ENCODE results near the gene NFATC2.

DNA sequence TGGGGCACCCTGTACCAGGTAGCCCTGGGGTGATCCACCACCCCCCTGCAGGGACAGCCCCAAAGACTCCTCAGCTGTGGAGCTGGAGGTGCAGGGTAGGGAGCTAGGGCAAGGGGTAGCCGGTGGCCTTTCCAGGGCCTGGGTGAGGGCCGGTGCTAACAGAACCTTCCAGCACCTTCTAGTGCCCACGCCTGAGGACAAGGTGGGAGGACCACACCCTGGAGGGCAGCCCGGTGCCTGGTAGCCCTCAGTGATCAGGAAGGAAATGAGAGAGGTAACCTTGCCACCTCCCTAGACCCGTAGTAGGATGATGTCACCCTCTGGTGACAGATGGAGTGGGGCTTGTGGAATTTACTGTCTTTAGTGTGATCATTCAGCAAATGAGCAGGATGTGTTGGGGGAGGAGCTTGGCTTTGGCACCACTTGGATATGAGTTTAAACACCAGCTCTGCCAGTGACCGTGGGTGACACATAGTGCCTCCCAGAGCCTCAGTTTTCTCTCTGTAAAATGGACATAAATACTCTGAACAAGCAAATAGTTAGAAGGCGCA is 187.7 kb downstream of the NFATC2 start:
- TF ChIP-seq HDGF (IDR thresholded peaks at IDR 0.05; ENCODE audit: borderline replicate concordance) (no peak), FOXK2 (IDR thresholded peaks at IDR 0.05) (no peak), SUZ12 (IDR thresholded peaks at IDR 0.05) (no peak), FOXM1 (IDR thresholded peaks at IDR 0.05; ENCODE audit: borderline replicate concordance) (no peak), TARDBP (IDR thresholded peaks at IDR 0.05) (no peak), BHLHE40 (IDR thresholded peaks at IDR 0.05; ENCODE audit: borderline replicate concordance) (no peak), FOXA1 (IDR thresholded peaks at IDR 0.05) (no peak), ELF4 (IDR thresholded peaks at IDR 0.05) (no peak), SP1 (IDR thresholded peaks at IDR 0.05) (no peak), ARNT (IDR thresholded peaks at IDR 0.05) (no peak), L3MBTL2 (conservative IDR thresholded peaks at IDR 0.05) (no peak), NFRKB (IDR thresholded peaks at IDR 0.05) (no peak)
- TF ChIP-seq, protein P1, sequence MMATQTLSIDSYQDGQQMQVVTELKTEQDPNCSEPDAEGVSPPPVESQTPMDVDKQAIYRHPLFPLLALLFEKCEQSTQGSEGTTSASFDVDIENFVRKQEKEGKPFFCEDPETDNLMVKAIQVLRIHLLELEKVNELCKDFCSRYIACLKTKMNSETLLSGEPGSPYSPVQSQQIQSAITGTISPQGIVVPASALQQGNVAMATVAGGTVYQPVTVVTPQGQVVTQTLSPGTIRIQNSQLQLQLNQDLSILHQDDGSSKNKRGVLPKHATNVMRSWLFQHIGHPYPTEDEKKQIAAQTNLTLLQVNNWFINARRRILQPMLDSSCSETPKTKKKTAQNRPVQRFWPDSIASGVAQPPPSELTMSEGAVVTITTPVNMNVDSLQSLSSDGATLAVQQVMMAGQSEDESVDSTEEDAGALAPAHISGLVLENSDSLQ (IDR thresholded peaks at IDR 0.05), result no peak
